Trophoblast cell (in vitro differentiated cells and primary cell): ENCODE results near the gene EDC3.
A peak's percentile ranks its signal among the peaks of the same experiment; 100 is the strongest.

ENCODE experiments used
- DNase-seq, 2 donors: peaks; one replicate each; pipeline ENCODE4 v3.0.0-alpha.2; 2016
- H2AFZ ChIP-seq: 2 replicates; pipeline ENCODE4 v1.6.1; 2013; ENCODE audit warnings: low read length, moderate library complexity, mild to moderate bottlenecking; ENCODE audit not compliant: insufficient read depth, poor library complexity
- H2AK5ac ChIP-seq: 2 replicates; pipeline ENCODE4 v1.6.1; 2013; ENCODE audit warnings: mild to moderate bottlenecking, low read length
- H2BK120ac ChIP-seq: 2 replicates; pipeline ENCODE4 v1.6.1; 2013; ENCODE audit warnings: low read length, mild to moderate bottlenecking, moderate library complexity; ENCODE audit not compliant: insufficient read depth, poor library complexity
- H2BK12ac ChIP-seq: 2 replicates; pipeline ENCODE4 v1.6.1; 2013; ENCODE audit warnings: mild to moderate bottlenecking, low read length, moderate library complexity
- H2BK5ac ChIP-seq: 2 replicates; pipeline ENCODE4 v1.6.1; 2013; ENCODE audit warnings: low read length, low read depth, moderate library complexity, mild to moderate bottlenecking; ENCODE audit not compliant: poor library complexity
- H3K14ac ChIP-seq: 2 replicates; pipeline ENCODE4 v1.6.1; 2013; ENCODE audit warnings: mild to moderate bottlenecking, low read length
- H3K18ac ChIP-seq: 2 replicates; pipeline ENCODE4 v1.6.1; 2013; ENCODE audit warnings: mild to moderate bottlenecking, low read length
- H3K23ac ChIP-seq: 2 replicates; pipeline ENCODE4 v1.6.1; 2013; ENCODE audit warnings: low read length
- H3K27ac ChIP-seq: 2 replicates; pipeline ENCODE4 v1.5.1; 2013; ENCODE audit warnings: low read depth, mild to moderate bottlenecking, inconsistent platforms, low read length, moderate library complexity
- H3K27me3 ChIP-seq: 2 replicates; pipeline ENCODE4 v1.6.1; 2013; ENCODE audit warnings: inconsistent platforms, mild to moderate bottlenecking, low read length, moderate library complexity; ENCODE audit not compliant: insufficient read depth
- H3K36me3 ChIP-seq, 2 experiments: 1 replicate in 1 of 2; 2 replicates in 1 of 2; pipeline ENCODE4 v1.6.1; 2013; ENCODE audit warnings: low read length in 2 of 2, mild to moderate bottlenecking in 2 of 2, moderate library complexity in 1 of 2; ENCODE audit not compliant: insufficient read depth in 2 of 2, control insufficient read depth in 1 of 2
- H3K4ac ChIP-seq: 2 replicates; pipeline ENCODE4 v1.6.1; 2013; ENCODE audit warnings: low read depth, mild to moderate bottlenecking, low read length, moderate library complexity
- H3K4me1 ChIP-seq, 2 experiments: 1 replicate in 1 of 2; 2 replicates in 1 of 2; pipeline ENCODE4 v1.6.1; 2013; ENCODE audit warnings: low read length in 2 of 2, mild to moderate bottlenecking in 2 of 2, moderate library complexity in 1 of 2; ENCODE audit not compliant: insufficient read depth in 2 of 2, control insufficient read depth in 1 of 2
- H3K4me2 ChIP-seq: 2 replicates; pipeline ENCODE4 v1.6.1; 2013; ENCODE audit warnings: inconsistent platforms, mild to moderate bottlenecking, low read length, moderate library complexity
- H3K4me3 ChIP-seq: 2 replicates; pipeline ENCODE4 v1.5.1; 2013; ENCODE audit warnings: mild to moderate bottlenecking, low read depth, low read length, inconsistent platforms
- H3K79me1 ChIP-seq: one replicate; pipeline ENCODE4 v1.6.1; 2013; ENCODE audit warnings: low read length
- H3K79me2 ChIP-seq: 2 replicates; pipeline ENCODE4 v1.6.1; 2013; ENCODE audit warnings: low read length, mild to moderate bottlenecking; ENCODE audit not compliant: control insufficient read depth, insufficient read depth, poor library complexity
- H3K9ac ChIP-seq: 2 replicates; pipeline ENCODE4 v1.6.1; 2013; ENCODE audit warnings: mild to moderate bottlenecking, low read length
- H3K9me3 ChIP-seq: 2 replicates; pipeline ENCODE4 v1.6.1; 2013; ENCODE audit warnings: low read depth, mild to moderate bottlenecking, control low read depth, inconsistent platforms, low read length; ENCODE audit not compliant: insufficient read depth
- H4K12ac ChIP-seq: 2 replicates; pipeline ENCODE4 v1.6.1; 2013; ENCODE audit warnings: low read depth, mild to moderate bottlenecking, low read length, moderate library complexity
- H4K8ac ChIP-seq: 2 replicates; pipeline ENCODE4 v1.6.1; 2013; ENCODE audit warnings: low read depth, mild to moderate bottlenecking, low read length, moderate library complexity
- H4K91ac ChIP-seq: one replicate; pipeline ENCODE4 v1.6.1; 2013; ENCODE audit warnings: low read depth, mild to moderate bottlenecking, low read length, moderate library complexity
- WGBS: extraction: QIAGEN DNeasy Blood & Tissue Kit; methylation state at CpG from one replicate; pipeline ENCODE4 v1.1.7; 2013; ENCODE audit warnings: missing lambda C conversion rate; ENCODE audit not compliant: insufficient read length, insufficient coverage; ENCODE audit errors: extremely low coverage; 5-methylcytosine and 5-hydroxymethylcytosine counted together

The EDC3 gene

DNA sequence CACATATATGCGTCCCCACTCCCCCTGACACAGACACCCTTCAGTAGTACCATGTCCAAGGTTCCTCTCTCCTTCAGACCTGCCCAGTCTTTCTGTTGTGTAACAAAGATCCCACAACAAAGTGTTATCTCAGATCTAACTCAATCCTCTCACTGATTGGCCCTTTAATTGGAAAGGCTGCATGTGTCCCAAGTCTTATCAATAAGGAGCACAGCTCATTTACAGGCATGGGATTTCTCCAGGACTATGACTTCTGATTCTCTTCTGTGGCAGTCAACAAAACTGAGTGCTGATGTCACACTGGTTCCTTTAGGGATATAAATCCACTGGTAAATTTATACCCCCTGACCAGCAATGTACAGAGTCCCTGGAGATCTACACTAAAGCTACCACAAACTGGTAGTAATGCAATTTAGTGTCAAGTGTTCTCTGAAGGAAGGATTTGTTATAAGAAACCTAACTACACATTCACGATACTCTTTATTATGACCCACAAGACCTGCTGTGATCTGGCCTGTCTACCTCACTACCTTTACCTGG is 52.1 kb downstream of the EDC3 start:
- Histone ChIP-seq H3K23ac (no peak overlapping the region), H4K91ac (no peak overlapping the region), H3K36me3 (peaks cover 4 to 9% of the 10 kb centered on the region in 2 experiments), H2BK5ac (no peak overlapping the region), H3K4ac (no peak overlapping the region), H2AFZ (no peak overlapping the region), H2AK5ac (no peak overlapping the region), H3K9me3 (no peaks in the 10 kb centered on the region), H3K18ac (no peak overlapping the region), H3K4me3 (no peak overlapping the region), H2BK120ac (no peak overlapping the region), H3K9ac (no peak overlapping the region), H3K14ac (no peak overlapping the region), H4K12ac (no peak overlapping the region), H2BK12ac (no peak overlapping the region), H3K4me1 (peaks cover 11 to 20% of the 10 kb centered on the region in 2 experiments), H4K8ac (no peak overlapping the region), H3K79me2 (no peaks in the 10 kb centered on the region), H3K27ac (no peak overlapping the region), H3K79me1 (no peaks in the 10 kb centered on the region), H3K27me3 (no peaks in the 10 kb centered on the region), H3K4me2 (no peak overlapping the region)
- WGBS: no CpG with 5 or more reads among the region's 2 CpGs
- no peak for DNase-seq

GRCh38 chr15:74642734-74643664 is 52.8 kb downstream of the EDC3 start:
- H2BK120ac ChIP-seq: no peak overlapping the region
- H4K91ac ChIP-seq: no peak overlapping the region
- H3K4me1 ChIP-seq: peaks cover 9 to 16% of the 10 kb centered on the region in 2 experiments
- H3K79me1 ChIP-seq: no peaks in the 10 kb centered on the region
- no peak overlapping the region for H3K4me3 ChIP-seq
- no peak overlapping the region for H3K4ac ChIP-seq
- no peak overlapping the region for H3K9ac ChIP-seq
- peak overlapping the region; percentile 35 for H3K4me2 ChIP-seq
- H3K9me3 ChIP-seq: no peaks in the 10 kb centered on the region
- H3K14ac ChIP-seq: no peak overlapping the region
- H3K18ac ChIP-seq: no peak overlapping the region
- no peak overlapping the region for H2AK5ac ChIP-seq
- no peak for DNase-seq
- no peak overlapping the region for H2BK5ac ChIP-seq
- H2BK12ac ChIP-seq: no peak overlapping the region
- peaks cover 4 to 9% of the 10 kb centered on the region in 2 experiments for H3K36me3 ChIP-seq
- no peaks in the 10 kb centered on the region for H3K79me2 ChIP-seq
- no CpG with 5 or more reads among the region's 11 CpGs for WGBS
- no peak overlapping the region for H3K23ac ChIP-seq
- peak overlapping the region; percentile 46 for H3K27ac ChIP-seq
- no peaks in the 10 kb centered on the region for H3K27me3 ChIP-seq
- H2AFZ ChIP-seq: no peak overlapping the region
- H4K12ac ChIP-seq: no peak overlapping the region
- H4K8ac ChIP-seq: no peak overlapping the region

- H3K36me3 ChIP-seq: peaks cover 4 to 10% of the 10 kb centered on the region in 2 experiments
- WGBS: no CpG with 5 or more reads among the region's 4 CpGs
- no peak overlapping the region for H2BK12ac ChIP-seq
- H3K4me1 ChIP-seq: peaks cover 9 to 14% of the 10 kb centered on the region in 2 experiments
- no peaks in the 10 kb centered on the region for H3K79me2 ChIP-seq
- no peak overlapping the region for H4K8ac ChIP-seq
- no peak overlapping the region for H2BK120ac ChIP-seq
- no peak overlapping the region for H4K12ac ChIP-seq
- H3K4me3 ChIP-seq: no peak overlapping the region
- no peak overlapping the region for H4K91ac ChIP-seq
- no peak overlapping the region for H3K14ac ChIP-seq
- no peaks in the 10 kb centered on the region for H3K9me3 ChIP-seq
- no peak overlapping the region for H3K23ac ChIP-seq
- no peak overlapping the region for H3K18ac ChIP-seq
- H2AK5ac ChIP-seq: no peak overlapping the region
- H2AFZ ChIP-seq: no peak overlapping the region
- peak overlapping the region; percentile 46 for H3K27ac ChIP-seq
- H3K4me2 ChIP-seq: peak overlapping the region; percentile 35
- no peak overlapping the region for H3K4ac ChIP-seq
- no peaks in the 10 kb centered on the region for H3K27me3 ChIP-seq
- no peak overlapping the region for H2BK5ac ChIP-seq
- H3K79me1 ChIP-seq: no peaks in the 10 kb centered on the region
- H3K9ac ChIP-seq: no peak overlapping the region
- peak; percentile 41 to 66 for DNase-seq
Measured at GRCh38 chr15:74642348-74642733, 53.5 kb downstream of the EDC3 start.

GRCh38 chr15:74641151-74641550 is 54.7 kb downstream of the EDC3 start:
- no peak for DNase-seq
- Histone ChIP-seq H3K36me3 (peaks cover 9 to 21% of the 10 kb centered on the region in 2 experiments), H3K27ac (no peak overlapping the region), H2BK120ac (no peak overlapping the region), H2AK5ac (no peak overlapping the region), H3K9me3 (no peaks in the 10 kb centered on the region), H3K27me3 (no peaks in the 10 kb centered on the region), H3K4ac (no peak overlapping the region), H3K79me1 (no peaks in the 10 kb centered on the region), H2BK12ac (no peak overlapping the region), H3K14ac (no peak overlapping the region), H3K4me1 (peaks cover 9 to 14% of the 10 kb centered on the region in 2 experiments), H3K4me2 (no peak overlapping the region), H4K12ac (no peak overlapping the region), H3K4me3 (no peak overlapping the region), H2BK5ac (no peak overlapping the region), H2AFZ (no peak overlapping the region), H3K23ac (no peak overlapping the region), H3K18ac (no peak overlapping the region), H4K91ac (no peak overlapping the region), H4K8ac (no peak overlapping the region), H3K79me2 (no peaks in the 10 kb centered on the region), H3K9ac (no peak overlapping the region)
- WGBS: no CpG with 5 or more reads among the region's 1 CpG
